K562 (cell line): ENCODE measurements around the gene PEX5L. TPM values are rescaled to one million over a fixed set of nuclear protein-coding genes. Genes with fewer than 3 reads are reported as not detected.

Experiments used
- ATAC-seq: fragments of 200-7000 bp; cut with Tn5 transposase; 3 replicates; pipeline ENCODE4 v1.9.1; 2020; ENCODE audit warnings: moderate library complexity
- BruUV-seq: library from RNA; stranded (reverse); fragments of 400-500 nt; replicated peaks from 2 replicates; lab custom pipeline; 2021; lab: Mats Ljungman, UMichigan
- CTCF ChIA-PET: fragments of 300-600 bp; formaldehyde crosslinking; extraction: SDS; loops from one replicate; lab custom pipeline; 2021; ENCODE audit warnings: low intra/inter-chr PET ratio; lab: Yijun Ruan, JAX
- POLR2A ChIA-PET: fragments of 300-600, 350-650 bp; sonication (Branson Sonifier 250); formaldehyde crosslinking; extraction: SDS; loops from one replicate; lab custom pipeline; 2021; ENCODE audit warnings: antibody characterized with exemption, inconsistent platforms; lab: Yijun Ruan, JAX
- DNase-seq, 4 experiments: peaks; one replicate each; pipeline versions ENCODE4 v3.0.0 to v3.0.0-alpha.2; 2011 to 2018; ENCODE audit warnings: low spot score in 3 of 4, mixed read lengths in 3 of 4; ENCODE audit errors: extremely low read depth in 1 of 4
- FAIRE-seq: peaks from 2 replicates; lab custom pipeline; 2011; peaks lifted over from hg19 to GRCh38; lab: Jason Lieb, UNC
- H2AFZ ChIP-seq: 2 replicates; pipeline ENCODE4 v1.6.0; 2011; ENCODE audit warnings: low read depth, low read length, control low read depth, inconsistent platforms
- H3K27ac ChIP-seq: fragments of 200-600 bp; 3 replicates; pipeline ENCODE4 v1.8.0; 2011; ENCODE audit warnings: low read depth, mild to moderate bottlenecking, control low read depth, inconsistent platforms, low read length, moderate library complexity, mixed read lengths; ENCODE audit errors: extremely low read depth
- H3K27me3 ChIP-seq, 2 experiments: fragments of 300-600 bp in 1 of 2; 2 replicates in 1 of 2; 3 replicates in 1 of 2; pipeline versions ENCODE4 v1.6.0 to v1.8.0; 2011; ENCODE audit warnings: inconsistent platforms in 2 of 2, low read length in 2 of 2, mild to moderate bottlenecking in 1 of 2, mixed read lengths in 1 of 2, moderate library complexity in 1 of 2; ENCODE audit not compliant: control insufficient read depth in 2 of 2, insufficient read depth in 2 of 2
- H3K36me3 ChIP-seq: fragments of 300-600 bp; 3 replicates; pipeline ENCODE4 v1.8.0; 2011; ENCODE audit warnings: mild to moderate bottlenecking, low read length, inconsistent platforms; ENCODE audit not compliant: control insufficient read depth, insufficient read depth
- H3K4me1 ChIP-seq, 2 experiments: fragments of 200-600 bp in 1 of 2; replicated peaks in 1 of 2; 2 replicates in 1 of 2; 3 replicates in 1 of 2; pipeline versions ENCODE4 v1.5.1 to v1.8.0; 2011; ENCODE audit warnings: inconsistent platforms in 2 of 2, low read length in 2 of 2, mild to moderate bottlenecking in 1 of 2, mixed read lengths in 1 of 2, moderate library complexity in 1 of 2; ENCODE audit not compliant: control insufficient read depth in 2 of 2, insufficient read depth in 2 of 2
- H3K4me2 ChIP-seq: 2 replicates; pipeline ENCODE4 v1.6.1; 2011; ENCODE audit warnings: low read length, control low read depth, inconsistent platforms, mixed read lengths; ENCODE audit not compliant: insufficient read depth
- H3K4me3 ChIP-seq: fragments of 200-600 bp; sonication (generic), shearing (Covaris generic); 2 replicates; pipeline ENCODE4 v1.5.1; 2016; ENCODE audit warnings: control low read depth, inconsistent platforms
- H3K79me2 ChIP-seq: fragments of 200-600 bp; 3 replicates; pipeline ENCODE4 v1.8.0; 2011; ENCODE audit warnings: low read length, inconsistent platforms; ENCODE audit not compliant: control insufficient read depth, insufficient read depth
- H3K9ac ChIP-seq, 2 experiments: 2 replicates each; pipeline versions ENCODE4 v1.6.0 to v1.6.1; 2011; ENCODE audit warnings: low read depth in 2 of 2, low read length in 2 of 2, control low read depth in 1 of 2, inconsistent platforms in 1 of 2, mild to moderate bottlenecking in 1 of 2, mixed read lengths in 1 of 2; ENCODE audit not compliant: insufficient read depth in 1 of 2
- H3K9me1 ChIP-seq: one replicate; pipeline ENCODE4 v1.6.0; 2011; ENCODE audit warnings: inconsistent platforms, mild to moderate bottlenecking, low read length, moderate library complexity; ENCODE audit not compliant: control insufficient read depth, insufficient read depth
- H3K9me3 ChIP-seq: replicated peaks from 2 replicates; pipeline ENCODE4 v1.5.1; 2011; ENCODE audit warnings: low read depth, low read length, inconsistent platforms; ENCODE audit not compliant: control insufficient read depth, insufficient read depth
- H4K20me1 ChIP-seq: replicated peaks from 2 replicates; pipeline ENCODE4 v1.6.1; 2011; ENCODE audit warnings: low read length, inconsistent platforms, mixed read lengths; ENCODE audit not compliant: control insufficient read depth, insufficient read depth
- HEY1 ChIP-seq: fragments of 250-450 bp; sonication (Bioruptor Pico); IDR thresholded peaks from 2 replicates; pipeline ENCODE4 v1.5.0; 2020; ENCODE audit warnings: mild to moderate bottlenecking, moderate library complexity, borderline replicate concordance
- MAFK ChIP-seq: IDR thresholded peaks from 2 replicates; pipeline ENCODE4 v1.6.1; 2011; ENCODE audit warnings: low read length, improper control_type of control experiment
- PRPF4 ChIP-seq: fragments of 200-400 bp; formaldehyde crosslinking; IDR thresholded peaks from one replicate; pipeline ENCODE4 v1.6.1; 2017; ENCODE audit warnings: low read length, low read depth, mild to moderate bottlenecking; ENCODE audit not compliant: insufficient read depth, poor library complexity, severe bottlenecking
- PTBP1 ChIP-seq: fragments of 200-400 bp; formaldehyde crosslinking; IDR thresholded peaks from 2 replicates; pipeline ENCODE4 v1.6.1; 2017; ENCODE audit warnings: low read depth, low read length
- SETDB1 ChIP-seq: IDR thresholded peaks from one replicate; pipeline ENCODE4 v1.6.1; 2012; ENCODE audit warnings: low read length, control low read depth, inconsistent platforms
- WGBS: fragments of 100-300 bp; shearing (Covaris generic); methylation state at CpG from one replicate; pipeline ENCODE4 v1.1.6; 2016; ENCODE audit warnings: low coverage, mixed read lengths; ENCODE audit not compliant: insufficient coverage; ENCODE audit errors: missing lambda C conversion rate; 5-methylcytosine and 5-hydroxymethylcytosine counted together
- in situ Hi-C: fragments of 300-500 bp; cut with MboI; formaldehyde crosslinking; loops from 4 replicates; pipeline ENCODE4 v1.15.0; 2018; ENCODE audit warnings: inconsistent platforms, mixed read lengths
- intact Hi-C: fragments of 100-400 bp; cut with micrococcal nuclease; formaldehyde crosslinking; loops from 2 replicates; pipeline ENCODE4 v1.14.2; 2022
- polyA plus RNA-seq, 8 experiments: library from polyadenylated mRNA; depleted of rRNA in 4 of 8; stranded (reverse) in 5 of 8; unstranded in 3 of 8; fragments of >200 nt; fragmentation: Nextera tagmentation in 2 of 8; fragmentation: Illumina TruSeq in 1 of 8; extraction: Ambion mirVana in 2 of 8; extraction: Trizol in 1 of 8; gene quantifications; 2 replicates each; pipeline versions ENCODE4 v1.2.1 to v1.2.3, GENCODE V29; 2011 to 2014; ENCODE audit warnings: inconsistent platforms in 1 of 8, missing spikeins in 1 of 8
- total RNA-seq, 7 experiments: library from RNA; depleted of rRNA in 6 of 7; stranded (reverse); fragments of >200 nt in 6 of 7; fragmentation: Illumina TruSeq in 2 of 7; extraction: Trizol in 2 of 7; gene quantifications; 2 replicates each; pipeline versions ENCODE4 v1.2.1 to v1.2.3, GENCODE V29; 2011 to 2021; ENCODE audit warnings: low replicate concordance in 1 of 7
- TF ChIP-seq, protein P1 (sequence below): sonication (generic); formaldehyde crosslinking; IDR thresholded peaks from 2 replicates; pipeline ENCODE4 v1.8.0; 2022; ENCODE audit warnings: mild to moderate bottlenecking, low read depth, missing genetic modification reagents
- TF ChIP-seq, protein P2 (sequence below): fragments of 250-450 bp; sonication (Bioruptor Pico); IDR thresholded peaks from 2 replicates; pipeline ENCODE4 v1.8.0; 2022; ENCODE audit warnings: moderate library complexity, mild to moderate bottlenecking, inconsistent platforms

Gene PEX5L
- total and polyA plus RNA-seq, 9 of the 15 experiments (the other 6 are each of a cell fraction or from before 2014, with no cell fraction given), result not detected

DNA sequence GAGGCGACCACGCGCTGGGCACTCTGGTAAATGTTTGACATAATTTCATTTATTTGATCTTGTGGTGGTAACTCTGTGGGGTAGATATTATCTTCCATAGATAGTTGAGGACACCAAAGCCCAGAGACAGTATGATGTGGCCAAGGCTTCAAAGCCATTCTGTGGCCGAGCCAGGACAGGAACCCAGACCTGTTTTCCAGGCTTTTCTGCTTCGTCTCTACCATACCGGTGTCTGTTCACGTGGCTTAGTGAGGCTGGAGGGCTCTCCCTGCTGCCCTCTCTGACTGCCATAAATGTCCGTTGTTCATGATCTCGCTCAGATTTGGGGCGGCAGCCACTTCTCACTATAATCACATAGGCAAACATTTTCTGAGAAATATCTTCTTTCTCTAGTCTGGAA lies 134.7 kb downstream of the PEX5L start:
- no peak overlapping the region for H3K4me2 ChIP-seq
- peaks cover 0 to 3% of the 10 kb centered on the region in 2 experiments; a peak in 2 of 5 replicates for H3K4me1 ChIP-seq
- TF ChIP-seq SETDB1, result no peak
- no peak for TF ChIP-seq PTBP1
- TF ChIP-seq, protein P1, sequence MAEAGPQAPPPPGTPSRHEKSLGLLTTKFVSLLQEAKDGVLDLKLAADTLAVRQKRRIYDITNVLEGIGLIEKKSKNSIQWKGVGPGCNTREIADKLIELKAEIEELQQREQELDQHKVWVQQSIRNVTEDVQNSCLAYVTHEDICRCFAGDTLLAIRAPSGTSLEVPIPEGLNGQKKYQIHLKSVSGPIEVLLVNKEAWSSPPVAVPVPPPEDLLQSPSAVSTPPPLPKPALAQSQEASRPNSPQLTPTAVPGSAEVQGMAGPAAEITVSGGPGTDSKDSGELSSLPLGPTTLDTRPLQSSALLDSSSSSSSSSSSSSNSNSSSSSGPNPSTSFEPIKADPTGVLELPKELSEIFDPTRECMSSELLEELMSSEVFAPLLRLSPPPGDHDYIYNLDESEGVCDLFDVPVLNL (CRISPR knock-in tag), result no peak
- TF ChIP-seq MAFK, result no peak
- TF ChIP-seq, protein P2, sequence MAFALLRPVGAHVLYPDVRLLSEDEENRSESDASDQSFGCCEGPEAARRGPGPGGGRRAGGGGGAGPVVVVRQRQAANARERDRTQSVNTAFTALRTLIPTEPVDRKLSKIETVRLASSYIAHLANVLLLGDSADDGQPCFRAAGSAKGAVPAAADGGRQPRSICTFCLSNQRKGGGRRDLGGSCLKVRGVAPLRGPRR (CRISPR knock-in tag), result no peak
- no peak for TF ChIP-seq PRPF4
- TF ChIP-seq HEY1 (CRISPR knock-in tag), result no peak
- no peaks in the 10 kb centered on the region for H4K20me1 ChIP-seq
- H3K79me2 ChIP-seq, result no peaks in the 10 kb centered on the region
- BruUV-seq, result no TSS peak
- H3K9me3 ChIP-seq, result no peaks in the 10 kb centered on the region
- H3K4me3 ChIP-seq, result no peak overlapping the region
- ATAC-seq (no peak), DNase-seq (no peak), FAIRE-seq (no peak)
- no peaks in the 10 kb centered on the region for H3K9me1 ChIP-seq
- H3K9ac ChIP-seq, result no peak overlapping the region
- in situ Hi-C loops (no loop called here), intact Hi-C loops (no loop called here)
- 4% methylated on average over 10 of the region's 10 CpGs for WGBS
- H3K27me3 ChIP-seq, result no peaks in the 10 kb centered on the region
- no peaks in the 10 kb centered on the region for H3K36me3 ChIP-seq
- ChIA-PET CTCF (no interaction called here), POLR2A (no interaction called here)
- H2AFZ ChIP-seq, result no peak overlapping the region
- no peak overlapping the region for H3K27ac ChIP-seq
